SK-N-MC (cell line): ENCODE measurements around the gene DHX57.

ENCODE experiments used
- DNase-seq: peaks from one replicate; pipeline ENCODE4 v3.0.0-alpha.2; 2011; ENCODE audit warnings: low read depth, low spot score
- H3K27ac ChIP-seq: fragments of 200-600 bp; sonication (generic); 2 replicates; pipeline ENCODE4 v1.5.1; 2016; ENCODE audit warnings: mixed run types
- H3K36me3 ChIP-seq: fragments of 200-600 bp; sonication (generic); 2 replicates; pipeline ENCODE4 v1.6.1; 2017; ENCODE audit warnings: antibody characterized with exemption, low read length, mixed read lengths; ENCODE audit not compliant: insufficient read depth
- H3K4me3 ChIP-seq: fragments of 200-600 bp; sonication (generic); 2 replicates; pipeline ENCODE4 v1.5.1; 2016
- H3K9ac ChIP-seq: fragments of 200-600 bp; sonication (generic); 2 replicates; pipeline ENCODE4 v1.8.0; 2017; ENCODE audit warnings: mixed run types, mixed read lengths; ENCODE audit not compliant: insufficient read length
- H3K9me3 ChIP-seq: fragments of 200-600 bp; sonication (generic); 2 replicates; pipeline ENCODE4 v1.6.1; 2017; ENCODE audit warnings: low read depth, mild to moderate bottlenecking, antibody characterized with exemption, low read length, moderate library complexity, mixed read lengths
- EZH2 ChIP-seq: fragments of 200-600 bp; sonication (generic); IDR thresholded peaks from one replicate; pipeline ENCODE4 v1.6.1; 2017; ENCODE audit warnings: antibody characterized with exemption
- FOXP2 ChIP-seq: optimal IDR thresholded peaks from 2 replicates; pipeline ENCODE3; 2011; ENCODE audit warnings: mild to moderate bottlenecking, moderate library complexity; ENCODE audit not compliant: insufficient read depth; ENCODE audit errors: extremely low read length, control extremely low read depth
- POLR2AphosphoS5 ChIP-seq: IDR thresholded peaks from 2 replicates; pipeline ENCODE4 v1.6.1; 2012; ENCODE audit warnings: mild to moderate bottlenecking, low read depth, low read length, borderline replicate concordance

DHX57 gene, protein sequence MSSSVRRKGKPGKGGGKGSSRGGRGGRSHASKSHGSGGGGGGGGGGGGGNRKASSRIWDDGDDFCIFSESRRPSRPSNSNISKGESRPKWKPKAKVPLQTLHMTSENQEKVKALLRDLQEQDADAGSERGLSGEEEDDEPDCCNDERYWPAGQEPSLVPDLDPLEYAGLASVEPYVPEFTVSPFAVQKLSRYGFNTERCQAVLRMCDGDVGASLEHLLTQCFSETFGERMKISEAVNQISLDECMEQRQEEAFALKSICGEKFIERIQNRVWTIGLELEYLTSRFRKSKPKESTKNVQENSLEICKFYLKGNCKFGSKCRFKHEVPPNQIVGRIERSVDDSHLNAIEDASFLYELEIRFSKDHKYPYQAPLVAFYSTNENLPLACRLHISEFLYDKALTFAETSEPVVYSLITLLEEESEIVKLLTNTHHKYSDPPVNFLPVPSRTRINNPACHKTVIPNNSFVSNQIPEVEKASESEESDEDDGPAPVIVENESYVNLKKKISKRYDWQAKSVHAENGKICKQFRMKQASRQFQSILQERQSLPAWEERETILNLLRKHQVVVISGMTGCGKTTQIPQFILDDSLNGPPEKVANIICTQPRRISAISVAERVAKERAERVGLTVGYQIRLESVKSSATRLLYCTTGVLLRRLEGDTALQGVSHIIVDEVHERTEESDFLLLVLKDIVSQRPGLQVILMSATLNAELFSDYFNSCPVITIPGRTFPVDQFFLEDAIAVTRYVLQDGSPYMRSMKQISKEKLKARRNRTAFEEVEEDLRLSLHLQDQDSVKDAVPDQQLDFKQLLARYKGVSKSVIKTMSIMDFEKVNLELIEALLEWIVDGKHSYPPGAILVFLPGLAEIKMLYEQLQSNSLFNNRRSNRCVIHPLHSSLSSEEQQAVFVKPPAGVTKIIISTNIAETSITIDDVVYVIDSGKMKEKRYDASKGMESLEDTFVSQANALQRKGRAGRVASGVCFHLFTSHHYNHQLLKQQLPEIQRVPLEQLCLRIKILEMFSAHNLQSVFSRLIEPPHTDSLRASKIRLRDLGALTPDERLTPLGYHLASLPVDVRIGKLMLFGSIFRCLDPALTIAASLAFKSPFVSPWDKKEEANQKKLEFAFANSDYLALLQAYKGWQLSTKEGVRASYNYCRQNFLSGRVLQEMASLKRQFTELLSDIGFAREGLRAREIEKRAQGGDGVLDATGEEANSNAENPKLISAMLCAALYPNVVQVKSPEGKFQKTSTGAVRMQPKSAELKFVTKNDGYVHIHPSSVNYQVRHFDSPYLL (N-terminal part only)

DNA sequence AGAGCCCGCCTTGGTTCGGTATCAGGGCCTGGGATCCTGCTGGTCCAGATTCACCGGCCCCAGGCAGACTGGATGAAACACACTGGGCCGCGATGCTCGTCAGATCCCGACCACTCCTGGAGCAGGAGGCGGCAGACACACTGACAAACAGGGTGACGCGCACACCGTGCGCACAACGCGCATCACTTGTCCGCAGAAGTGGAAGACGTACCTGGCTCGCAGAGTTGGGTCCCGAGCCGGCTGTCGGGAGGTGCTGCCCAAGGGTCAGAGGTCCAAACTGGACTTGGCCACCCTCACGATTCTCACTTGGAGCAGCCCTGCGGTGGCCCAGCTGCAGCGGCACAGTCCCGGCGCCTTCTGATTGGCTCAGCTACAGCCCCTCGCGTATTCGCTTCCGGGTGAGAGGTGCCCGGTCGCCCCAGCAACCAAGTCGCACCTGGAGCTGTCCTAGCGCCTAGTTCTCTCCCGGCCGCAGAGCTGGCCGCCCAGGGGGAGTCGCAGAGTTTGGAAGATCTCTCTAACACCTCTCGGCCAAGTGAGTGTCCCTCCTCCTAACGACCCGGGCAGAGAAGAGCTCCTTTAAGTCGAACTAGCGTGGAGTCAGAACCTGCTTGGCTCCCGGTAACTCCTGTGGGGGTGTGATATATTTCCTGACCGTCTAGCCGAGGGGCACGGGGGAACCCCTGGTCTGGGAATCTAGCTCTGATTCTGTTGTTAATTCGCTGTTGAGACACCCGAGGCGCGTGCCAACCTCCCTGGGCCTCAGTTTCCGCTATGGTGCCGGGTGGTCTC lies at the start of gene DHX57, which contains the start of gene MORN2:
Gene DHX57, minus strand, starts transcription at position 359 of the 792 bp plus-strand sequence. CDS start 7,529 bp downstream, outside the sequence.
Gene MORN2, plus strand, starts transcription at position 401 of the 792 bp plus-strand sequence.
- Histone ChIP-seq H3K9me3 (0 out of 2 replicates have a peak, but pooled peaks cover 2% of the 10 kb centered on the region), H3K9ac (peak within 1 kb of the TSS; percentile 84), H3K4me3 (peak within 1 kb of the TSS; percentile 100), H3K36me3 (0 out of 2 replicates have a peak, but pooled peaks cover 3% of the 10 kb centered on the region), H3K27ac (no peak within 1 kb of the TSS)
- TF ChIP-seq FOXP2 (no peak), POLR2AphosphoS5 (peak; percentile 72), EZH2 (no peak)
- no peak for DNase-seq

DNA sequence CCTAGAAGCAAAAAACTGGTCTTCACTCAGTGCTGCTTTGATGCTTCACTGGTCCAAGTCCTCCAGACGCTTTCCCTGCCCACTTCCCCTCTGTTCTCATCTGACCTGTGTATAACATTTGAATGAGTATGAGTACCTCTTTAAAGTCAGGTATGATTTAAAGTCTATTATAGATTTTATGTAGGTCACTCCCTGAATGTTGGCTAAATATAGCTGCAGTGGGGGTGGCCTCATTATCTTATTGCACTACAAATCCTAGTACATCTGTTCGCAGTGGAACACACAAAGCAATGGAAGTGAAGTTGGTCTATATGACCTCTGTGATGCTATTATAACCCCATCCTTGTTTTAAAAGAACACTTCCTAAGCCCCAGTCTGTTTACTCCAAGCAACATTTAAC lies 47.2 kb upstream of the DHX57 start:
- Histone ChIP-seq H3K4me3 (no peak overlapping the region), H3K9ac (no peak overlapping the region), H3K27ac (no peak overlapping the region), H3K36me3 (no peaks in the 10 kb centered on the region), H3K9me3 (no peaks in the 10 kb centered on the region)
- no peak for DNase-seq
- no peak for TF ChIP-seq POLR2AphosphoS5
- no peak for TF ChIP-seq FOXP2
- no peak for TF ChIP-seq EZH2

DNA sequence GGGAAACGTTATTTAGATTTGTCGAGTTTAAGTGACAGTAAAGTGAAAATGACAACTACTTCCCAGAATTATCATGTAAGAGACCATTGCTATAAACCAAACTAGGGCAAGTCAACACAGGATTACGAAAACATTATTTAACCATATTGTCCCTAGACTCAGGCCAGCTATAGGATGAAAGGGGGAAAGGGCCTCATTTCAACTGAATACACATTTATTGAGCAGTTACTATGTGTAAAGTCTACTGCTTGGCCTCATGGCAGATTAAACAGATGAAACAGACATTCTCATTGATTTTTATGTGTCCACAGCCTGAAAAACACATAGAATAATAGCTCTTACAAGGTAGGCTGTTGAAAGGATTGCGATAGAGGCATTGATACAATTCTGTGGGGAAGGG lies 46.7 kb upstream of the DHX57 start:
- DNase-seq = no peak
- Histone ChIP-seq H3K9ac (no peak overlapping the region), H3K36me3 (no peaks in the 10 kb centered on the region), H3K4me3 (no peak overlapping the region), H3K9me3 (no peaks in the 10 kb centered on the region), H3K27ac (no peak overlapping the region)
- TF ChIP-seq FOXP2 (no peak), EZH2 (no peak), POLR2AphosphoS5 (no peak)

DNA sequence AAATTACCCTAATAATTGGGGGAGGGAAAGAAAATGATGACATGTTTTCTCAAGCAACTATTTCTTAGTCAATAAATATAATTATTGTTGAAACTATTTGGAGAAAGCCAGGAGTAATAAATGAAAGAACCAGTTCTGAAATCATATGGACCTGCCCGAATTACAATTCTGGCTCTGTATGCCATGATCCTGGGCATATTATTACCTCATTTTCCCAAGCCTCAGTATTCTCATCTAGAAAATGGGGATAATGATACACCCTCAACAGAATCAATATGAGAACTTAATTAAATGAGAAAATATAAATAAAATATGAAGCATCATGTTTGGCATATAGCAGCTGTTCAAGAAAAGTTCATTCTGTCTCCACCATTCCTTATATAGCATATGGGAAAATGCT lies 36.9 kb upstream of the DHX57 start:
- Histone ChIP-seq H3K36me3 (no peaks in the 10 kb centered on the region), H3K9me3 (no peaks in the 10 kb centered on the region), H3K27ac (no peak overlapping the region), H3K9ac (no peak overlapping the region), H3K4me3 (no peak overlapping the region)
- TF ChIP-seq POLR2AphosphoS5 = no peak
- TF ChIP-seq EZH2 = no peak
- no peak for TF ChIP-seq FOXP2
- no peak for DNase-seq

DNA sequence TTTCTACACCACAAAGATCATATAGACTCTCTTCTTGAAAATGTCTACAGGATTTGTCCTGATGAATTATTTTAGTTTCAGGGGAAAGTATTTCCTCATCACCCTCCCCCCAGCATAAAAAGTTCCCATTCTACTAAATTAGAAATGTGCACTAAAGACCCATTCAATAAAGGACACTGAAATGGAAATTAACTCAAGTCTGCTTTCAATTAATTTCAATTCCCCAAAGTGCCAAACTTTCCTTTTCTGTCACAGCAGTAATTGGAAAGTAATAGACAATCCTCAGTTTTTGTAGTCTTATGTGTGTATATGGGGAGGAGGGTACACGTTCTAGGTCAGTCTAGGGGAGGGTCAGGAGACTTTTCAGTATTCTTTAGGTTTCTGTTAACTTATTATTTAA lies 35.5 kb upstream of the DHX57 start:
- H3K4me3 ChIP-seq = peak overlapping the region; percentile 8; the same call in 1 of the 2 replicates
- H3K27ac ChIP-seq = peak overlapping the region; percentile 29
- TF ChIP-seq POLR2AphosphoS5 (no peak), EZH2 (no peak), FOXP2 (no peak)
- H3K36me3 ChIP-seq = no peaks in the 10 kb centered on the region
- H3K9ac ChIP-seq = no peak overlapping the region
- no peak for DNase-seq
- H3K9me3 ChIP-seq = no peaks in the 10 kb centered on the region

DNA sequence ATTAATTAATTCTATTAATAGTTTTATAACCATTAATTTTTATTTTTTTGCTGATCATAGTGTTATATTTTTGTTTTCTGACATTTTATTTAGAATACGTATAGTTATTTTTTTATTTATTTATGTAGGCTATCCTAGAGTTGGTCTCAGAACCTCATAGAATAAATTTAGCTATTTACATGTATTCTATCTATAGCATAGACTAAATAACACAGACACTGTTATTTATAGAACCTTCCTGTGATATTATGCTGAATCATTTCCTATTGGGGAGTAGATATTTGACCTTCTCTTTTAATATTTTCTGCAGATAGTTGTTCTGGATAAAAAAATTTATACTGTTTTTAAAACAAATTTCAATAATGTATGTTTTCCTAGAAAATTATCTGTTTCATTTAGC lies 34.1 kb upstream of the DHX57 start:
- Histone ChIP-seq H3K9ac (no peak overlapping the region), H3K27ac (no peak overlapping the region), H3K36me3 (no peaks in the 10 kb centered on the region), H3K9me3 (no peaks in the 10 kb centered on the region), H3K4me3 (no peak overlapping the region)
- DNase-seq = no peak
- no peak for TF ChIP-seq FOXP2
- no peak for TF ChIP-seq POLR2AphosphoS5
- TF ChIP-seq EZH2 = no peak
